Measurements from ENCODE around the gene KRT27. TPM values are rescaled to one million over a fixed set of nuclear protein-coding genes. Genes with fewer than 3 reads are reported as not detected.

Gene KRT27
- total and polyA plus RNA-seq, 12 donors: 0.34 to 0.56 TPM; not detected in 10

- TF ChIP-seq CTCF (IDR thresholded peaks at IDR 0.05): no peak
- no peak for TF ChIP-seq POLR2A (IDR thresholded peaks at IDR 0.05)
- no peak for DNase-seq
- Histone ChIP-seq H3K36me3 (replicated peaks in 1 of 2) (no peaks in the 10 kb centered on the region), H3K4me3 (no peak overlapping the region), H3K9me3 (replicated peaks in 1 of 3) (no peaks in the 10 kb centered on the region), H3K4me1 (replicated peaks in 1 of 2) (no peaks in the 10 kb centered on the region), H3K27me3 (no peaks in the 10 kb centered on the region), H3K27ac (no peak overlapping the region)
- 87 to 94% (median 90%) methylated on average over 2 of the region's 2 CpGs for WGBS, 4 donors
- intact Hi-C loops (cut with DNase I): no loop called here
These were observed 43.2 kb upstream of the KRT27 start for GRCh38 chr17:40825599-40825998.

DNA sequence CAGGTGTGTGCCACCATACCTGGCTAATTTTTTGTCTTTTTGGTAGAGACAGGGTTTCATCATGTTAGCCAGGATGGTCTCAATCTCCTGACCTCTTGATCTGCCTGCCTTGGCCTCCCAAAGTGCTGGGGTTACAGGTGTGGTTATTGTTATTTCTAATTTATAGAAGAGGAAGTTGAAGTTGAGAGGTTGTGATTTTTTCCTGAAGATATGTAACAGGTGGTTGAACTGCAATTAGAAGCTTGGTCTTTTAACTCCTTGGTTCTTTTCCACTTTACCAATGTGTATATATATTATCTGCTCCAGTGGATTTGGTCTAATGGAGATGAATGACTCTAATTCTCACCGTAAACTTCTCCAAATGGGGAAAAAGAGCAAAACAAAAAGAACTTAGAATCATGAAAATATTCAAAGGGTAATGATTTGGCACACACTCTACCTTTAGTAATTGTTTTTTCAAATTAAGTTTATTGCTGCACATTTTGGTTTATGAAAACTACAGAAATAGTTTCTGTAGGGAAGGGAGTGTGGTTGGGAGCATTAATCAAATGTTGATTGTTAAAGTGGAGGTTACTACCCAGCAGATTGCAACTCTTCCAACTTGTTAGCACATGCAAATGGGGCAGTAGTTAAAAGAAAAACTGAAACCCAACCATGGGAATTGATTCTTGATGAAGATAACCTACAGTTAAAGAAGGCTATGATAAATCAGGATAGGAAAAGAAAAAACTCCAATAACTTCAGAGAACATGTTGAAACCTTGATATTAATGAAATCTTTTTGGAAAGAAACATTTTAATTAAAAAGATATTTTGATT is 41.9 kb upstream of the KRT27 start:
- H3K4me3 ChIP-seq: no peak overlapping the region
- no peaks in the 10 kb centered on the region for H3K36me3 ChIP-seq (replicated peaks in 1 of 2)
- H3K27ac ChIP-seq: no peak overlapping the region
- H3K9me3 ChIP-seq (replicated peaks in 1 of 3): no peaks in the 10 kb centered on the region
- DNase-seq: no peak
- TF ChIP-seq POLR2A (IDR thresholded peaks at IDR 0.05): no peak
- no peak for TF ChIP-seq CTCF (IDR thresholded peaks at IDR 0.05)
- intact Hi-C loops (cut with DNase I): no loop called here
- H3K27me3 ChIP-seq: no peaks in the 10 kb centered on the region
- peaks cover 0 to 7% of the 10 kb centered on the region in 2 donors for H3K4me1 ChIP-seq (replicated peaks in 1 of 2)
- 94 to 100% (median 98%) methylated on average over 1 of the region's 1 CpG for WGBS, 4 donors

- H3K4me3 ChIP-seq: no peak within 1 kb of the TSS
- no peaks in the 10 kb centered on the region for H3K9me3 ChIP-seq (replicated peaks in 1 of 3)
- H3K4me1 ChIP-seq (replicated peaks in 1 of 2): peaks cover 0 to 7% of the 10 kb centered on the region in 2 donors
- H3K27ac ChIP-seq: no peak within 1 kb of the TSS
- WGBS, 4 donors: 87 to 96% (median 92%) methylated on average over 7 of the region's 7 CpGs
- no peaks in the 10 kb centered on the region for H3K36me3 ChIP-seq (replicated peaks in 1 of 2)
- intact Hi-C loops (cut with DNase I): no loop called here
- no peak for DNase-seq
- TF ChIP-seq POLR2A (IDR thresholded peaks at IDR 0.05): no peak
- TF ChIP-seq CTCF (IDR thresholded peaks at IDR 0.05): no peak
- no peaks in the 10 kb centered on the region for H3K27me3 ChIP-seq
These were observed 39.9 kb upstream of the KRT27 start, which contains the start of gene KRT10 for GRCh38 chr17:40822132-40822812. Gene KRT10, minus strand, starts transcription at chr17:40822614. Its CDS starts 29 bp downstream, at chr17:40822585.

GRCh38 chr17:40821536-40821935 is 39.2 kb upstream of the KRT27 start:
- H3K27ac ChIP-seq: no peak overlapping the region
- TF ChIP-seq POLR2A (IDR thresholded peaks at IDR 0.05) (no peak), CTCF (IDR thresholded peaks at IDR 0.05) (no peak)

More at GRCh38 chr17:40821536-40821935, 39.2 kb upstream of the KRT27 start:
- DNase-seq: no peak
- H3K9me3 ChIP-seq (replicated peaks in 1 of 3): no peaks in the 10 kb centered on the region
- H3K4me3 ChIP-seq: no peak overlapping the region
- no peaks in the 10 kb centered on the region for H3K36me3 ChIP-seq (replicated peaks in 1 of 2)
- intact Hi-C loops (cut with DNase I): no loop called here
- H3K4me1 ChIP-seq (replicated peaks in 1 of 2): peaks cover 0 to 7% of the 10 kb centered on the region in 2 donors
- no peaks in the 10 kb centered on the region for H3K27me3 ChIP-seq

Measured in adrenal gland (tissue), 12 donors.